ENCODE results near the gene MTMR2. TPM values are rescaled to one million over a fixed set of nuclear protein-coding genes. Genes with fewer than 3 reads are reported as not detected.

MTMR2 gene
- total RNA-seq, 3 donors from 2014 or later (not counting 1 experiment from before 2014, with no cell fraction given) = 21.7 to 22.5 (median 21.8) TPM

DNA sequence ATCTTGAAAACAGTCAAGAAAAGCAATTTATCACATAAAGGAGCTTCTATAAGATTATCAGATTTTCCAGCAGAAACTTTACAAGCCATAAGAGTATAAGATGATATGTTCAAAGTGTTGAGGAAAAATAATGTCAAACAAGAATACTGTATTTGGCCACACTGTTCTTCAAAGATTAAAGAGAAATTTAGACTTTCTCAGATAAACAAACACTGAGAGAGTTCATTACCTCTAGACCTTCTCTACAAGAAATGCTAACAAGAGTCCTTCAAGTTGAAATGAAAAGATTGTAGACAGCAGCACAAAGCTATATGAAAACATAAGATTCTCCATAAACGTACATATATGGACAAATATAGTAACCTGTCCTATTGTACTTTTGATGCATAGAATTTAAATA is 8.0 kb upstream of the MTMR2 start:
- peaks cover 15 to 48% of the 10 kb centered on the region in 2 donors for H3K27me3 Mint-ChIP-seq (ENCODE audit: low read depth in 2 of 2)
- TF ChIP-seq, protein P1, sequence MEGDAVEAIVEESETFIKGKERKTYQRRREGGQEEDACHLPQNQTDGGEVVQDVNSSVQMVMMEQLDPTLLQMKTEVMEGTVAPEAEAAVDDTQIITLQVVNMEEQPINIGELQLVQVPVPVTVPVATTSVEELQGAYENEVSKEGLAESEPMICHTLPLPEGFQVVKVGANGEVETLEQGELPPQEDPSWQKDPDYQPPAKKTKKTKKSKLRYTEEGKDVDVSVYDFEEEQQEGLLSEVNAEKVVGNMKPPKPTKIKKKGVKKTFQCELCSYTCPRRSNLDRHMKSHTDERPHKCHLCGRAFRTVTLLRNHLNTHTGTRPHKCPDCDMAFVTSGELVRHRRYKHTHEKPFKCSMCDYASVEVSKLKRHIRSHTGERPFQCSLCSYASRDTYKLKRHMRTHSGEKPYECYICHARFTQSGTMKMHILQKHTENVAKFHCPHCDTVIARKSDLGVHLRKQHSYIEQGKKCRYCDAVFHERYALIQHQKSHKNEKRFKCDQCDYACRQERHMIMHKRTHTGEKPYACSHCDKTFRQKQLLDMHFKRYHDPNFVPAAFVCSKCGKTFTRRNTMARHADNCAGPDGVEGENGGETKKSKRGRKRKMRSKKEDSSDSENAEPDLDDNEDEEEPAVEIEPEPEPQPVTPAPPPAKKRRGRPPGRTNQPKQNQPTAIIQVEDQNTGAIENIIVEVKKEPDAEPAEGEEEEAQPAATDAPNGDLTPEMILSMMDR (IDR thresholded peaks at IDR 0.05) = no peak
- no peak overlapping the region for H3K27ac Mint-ChIP-seq
- Histone ChIP-seq H3K4me1 (ENCODE audit: control insufficient read depth, insufficient read depth, low read length) (no peaks in the 10 kb centered on the region), H3K9me3 (ENCODE audit: control insufficient read depth, insufficient read depth, low read length) (peaks cover 4% of the 10 kb centered on the region), H3K27me3 (ENCODE audit: control insufficient read depth, insufficient read depth, low read length) (peaks cover 2% of the 10 kb centered on the region), H3K27ac (ENCODE audit: low read length) (no peak overlapping the region), H3K4me3 (ENCODE audit: low read length) (no peak overlapping the region), H3K36me3 (ENCODE audit: control insufficient read depth, insufficient read depth, low read length) (no peaks in the 10 kb centered on the region)
- ATAC-seq (no peak), DNase-seq (no peak)
- no peaks in the 10 kb centered on the region for H3K4me1 Mint-ChIP-seq
- intact Hi-C loops (cut with micrococcal nuclease) = no loop called here
- H3K9me3 Mint-ChIP-seq = peaks cover 4 to 8% of the 10 kb centered on the region in 2 donors
- WGBS (ENCODE audit: insufficient coverage) = no CpG with 5 or more reads among the region's 1 CpG
- H3K36me3 Mint-ChIP-seq = peaks cover 12% of the 10 kb centered on the region
- no peak overlapping the region for H3K4me3 Mint-ChIP-seq

DNA sequence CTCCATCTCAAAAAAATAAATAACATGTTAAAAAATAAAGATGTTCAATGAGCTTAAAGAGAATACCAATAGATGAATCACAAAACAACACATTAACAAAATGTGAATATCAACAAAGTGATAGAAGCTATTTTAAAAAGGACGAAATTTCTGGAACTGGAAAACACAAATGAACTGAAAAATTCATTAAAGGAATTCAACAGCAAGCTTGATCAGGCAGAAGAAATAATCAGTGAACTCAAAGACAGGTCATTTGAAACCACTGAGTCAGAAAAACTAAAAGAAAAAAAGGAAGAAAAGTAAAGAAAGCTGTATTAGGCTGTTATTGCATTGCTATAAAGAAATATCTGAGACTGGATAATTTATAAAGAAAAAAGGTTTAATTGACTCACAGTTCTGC is 7.0 kb upstream of the MTMR2 start:
- Histone ChIP-seq H3K36me3 (ENCODE audit: control insufficient read depth, insufficient read depth, low read length) (no peaks in the 10 kb centered on the region), H3K27me3 (ENCODE audit: control insufficient read depth, insufficient read depth, low read length) (peaks cover 2% of the 10 kb centered on the region), H3K9me3 (ENCODE audit: control insufficient read depth, insufficient read depth, low read length) (peaks cover 4% of the 10 kb centered on the region), H3K27ac (ENCODE audit: low read length) (no peak overlapping the region), H3K4me3 (ENCODE audit: low read length) (no peak overlapping the region), H3K4me1 (ENCODE audit: control insufficient read depth, insufficient read depth, low read length) (no peaks in the 10 kb centered on the region)
- intact Hi-C loops (cut with micrococcal nuclease) = no loop called here
- Mint-ChIP-seq H3K27ac (no peak overlapping the region), H3K9me3 (peaks cover 4 to 8% of the 10 kb centered on the region in 2 donors), H3K4me1 (no peaks in the 10 kb centered on the region), H3K36me3 (peaks cover 12% of the 10 kb centered on the region), H3K4me3 (no peak overlapping the region), H3K27me3 (ENCODE audit: low read depth in 2 of 2) (peaks cover 22 to 58% of the 10 kb centered on the region in 2 donors)
- ATAC-seq (no peak), DNase-seq (no peak)
- WGBS (ENCODE audit: insufficient coverage) = 73% methylated on average over 1 of the region's 1 CpG
- TF ChIP-seq, protein P1 (IDR thresholded peaks at IDR 0.05) = no peak

DNA sequence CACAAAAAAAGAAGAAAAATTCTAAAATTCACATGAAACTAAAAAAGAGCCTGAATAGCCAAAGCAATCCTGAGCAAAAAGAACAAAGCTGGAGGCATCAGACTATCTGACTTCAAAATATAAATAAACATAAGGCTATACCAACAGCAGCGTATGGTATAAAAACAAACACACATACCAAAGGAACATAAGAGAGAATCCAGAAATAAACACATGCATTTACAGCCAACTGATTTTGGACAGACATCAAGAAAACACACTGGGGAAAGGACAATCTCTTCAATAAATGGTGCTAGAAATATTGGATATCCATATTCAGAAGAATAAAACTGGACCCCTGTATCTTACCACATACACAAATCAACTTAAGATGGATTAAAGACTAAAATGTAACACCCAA is 2.8 kb upstream of the MTMR2 start:
- TF ChIP-seq, protein P1 (IDR thresholded peaks at IDR 0.05) = no peak
- no peak for DNase-seq
- intact Hi-C loops (cut with micrococcal nuclease) = no loop called here

DNA sequence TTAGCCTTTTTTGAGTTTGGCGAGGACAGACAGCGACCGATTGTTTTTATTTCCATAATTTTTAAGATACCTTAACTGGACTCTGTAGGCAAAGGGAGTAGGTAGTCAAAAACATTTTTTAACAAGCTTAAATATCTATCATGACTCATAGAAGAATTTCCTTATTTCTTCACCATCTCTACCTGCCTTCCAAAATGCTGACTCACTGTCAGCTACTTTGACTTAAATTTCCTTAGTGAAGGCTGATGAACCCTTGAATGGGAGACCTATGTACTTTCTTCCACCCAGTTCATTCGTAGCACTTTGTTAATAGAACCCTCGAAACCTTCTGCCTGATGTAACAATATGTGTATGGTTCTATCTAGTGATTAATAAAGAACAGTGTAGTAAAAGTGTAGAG is 1.1 kb upstream of the MTMR2 start:
- Histone ChIP-seq H3K27me3 (ENCODE audit: control insufficient read depth, insufficient read depth, low read length) (no peaks in the 10 kb centered on the region), H3K4me3 (ENCODE audit: low read length) (no peak overlapping the region), H3K9me3 (ENCODE audit: control insufficient read depth, insufficient read depth, low read length) (no peaks in the 10 kb centered on the region), H3K27ac (ENCODE audit: low read length) (no peak overlapping the region), H3K4me1 (ENCODE audit: control insufficient read depth, insufficient read depth, low read length) (peaks cover 2% of the 10 kb centered on the region), H3K36me3 (ENCODE audit: control insufficient read depth, insufficient read depth, low read length) (no peaks in the 10 kb centered on the region)
- WGBS (ENCODE audit: insufficient coverage) = 93% methylated on average over 4 of the region's 5 CpGs
- H3K27ac Mint-ChIP-seq = no peak overlapping the region
- H3K36me3 Mint-ChIP-seq = no peaks in the 10 kb centered on the region
- DNase-seq = no peak
- peaks cover 25 to 27% of the 10 kb centered on the region in 2 donors for H3K4me1 Mint-ChIP-seq
- no peaks in the 10 kb centered on the region for H3K9me3 Mint-ChIP-seq
- peaks cover 15 to 22% of the 10 kb centered on the region in 2 donors for H3K27me3 Mint-ChIP-seq (ENCODE audit: low read depth in 2 of 2)
- ATAC-seq = no peak
- intact Hi-C loops (cut with micrococcal nuclease) = no loop called here
- H3K4me3 Mint-ChIP-seq = peak overlapping the region; percentile 93
- TF ChIP-seq, protein P1 (IDR thresholded peaks at IDR 0.05) = no peak

More for the DNA sequence above, 2.8 kb upstream of the MTMR2 start:
- Histone ChIP-seq H3K27me3 (ENCODE audit: control insufficient read depth, insufficient read depth, low read length) (peaks cover 2% of the 10 kb centered on the region), H3K9me3 (ENCODE audit: control insufficient read depth, insufficient read depth, low read length) (peaks cover 4% of the 10 kb centered on the region), H3K4me1 (ENCODE audit: control insufficient read depth, insufficient read depth, low read length) (peaks cover 2% of the 10 kb centered on the region), H3K4me3 (ENCODE audit: low read length) (no peak overlapping the region), H3K36me3 (ENCODE audit: control insufficient read depth, insufficient read depth, low read length) (no peaks in the 10 kb centered on the region), H3K27ac (ENCODE audit: low read length) (no peak overlapping the region)
- Mint-ChIP-seq H3K27me3 (ENCODE audit: low read depth in 2 of 2) (peaks cover 22 to 33% of the 10 kb centered on the region in 2 donors), H3K4me1 (peaks cover 25 to 27% of the 10 kb centered on the region in 2 donors), H3K9me3 (peaks cover 4 to 8% of the 10 kb centered on the region in 2 donors), H3K4me3 (no peak overlapping the region), H3K27ac (no peak overlapping the region), H3K36me3 (peaks cover 11% of the 10 kb centered on the region)
- 100% methylated on average over 1 of the region's 1 CpG for WGBS (ENCODE audit: insufficient coverage)
- no peak for ATAC-seq

All from natural killer cell (primary cell).